ENCODE results near the gene OLFM1.

DNA sequence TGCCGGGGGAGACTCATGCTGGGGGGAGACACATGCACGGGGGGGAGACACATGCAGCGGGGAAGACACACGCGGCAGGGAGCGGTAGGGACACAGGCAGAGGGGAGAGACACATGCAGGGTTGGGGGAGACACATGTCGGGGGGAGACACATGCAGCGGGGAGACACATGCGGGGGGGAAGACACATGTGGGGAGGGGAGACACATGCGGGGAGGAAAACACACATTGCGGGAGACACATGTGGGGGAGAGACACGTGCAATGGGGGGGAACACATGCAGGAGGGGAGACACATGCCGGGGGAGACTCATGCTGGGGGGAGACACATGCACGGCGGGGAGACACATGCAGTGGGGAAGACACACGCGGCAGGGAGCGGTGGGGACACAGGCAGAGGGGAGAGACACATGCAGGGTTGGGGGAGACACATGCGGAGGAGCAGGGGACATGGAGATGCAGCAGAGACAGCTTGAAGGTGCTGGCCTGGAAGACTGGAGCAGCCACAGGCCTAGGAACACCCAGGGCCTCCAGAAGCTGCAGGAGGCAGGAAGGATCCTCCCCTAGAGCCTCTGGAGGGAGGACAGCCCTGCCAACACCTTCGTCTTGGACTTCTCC, 20.3 kb upstream of the OLFM1 start:
- TF ChIP-seq POLR2A (IDR thresholded peaks at IDR 0.05), result no peak
- TF ChIP-seq, protein P1, sequence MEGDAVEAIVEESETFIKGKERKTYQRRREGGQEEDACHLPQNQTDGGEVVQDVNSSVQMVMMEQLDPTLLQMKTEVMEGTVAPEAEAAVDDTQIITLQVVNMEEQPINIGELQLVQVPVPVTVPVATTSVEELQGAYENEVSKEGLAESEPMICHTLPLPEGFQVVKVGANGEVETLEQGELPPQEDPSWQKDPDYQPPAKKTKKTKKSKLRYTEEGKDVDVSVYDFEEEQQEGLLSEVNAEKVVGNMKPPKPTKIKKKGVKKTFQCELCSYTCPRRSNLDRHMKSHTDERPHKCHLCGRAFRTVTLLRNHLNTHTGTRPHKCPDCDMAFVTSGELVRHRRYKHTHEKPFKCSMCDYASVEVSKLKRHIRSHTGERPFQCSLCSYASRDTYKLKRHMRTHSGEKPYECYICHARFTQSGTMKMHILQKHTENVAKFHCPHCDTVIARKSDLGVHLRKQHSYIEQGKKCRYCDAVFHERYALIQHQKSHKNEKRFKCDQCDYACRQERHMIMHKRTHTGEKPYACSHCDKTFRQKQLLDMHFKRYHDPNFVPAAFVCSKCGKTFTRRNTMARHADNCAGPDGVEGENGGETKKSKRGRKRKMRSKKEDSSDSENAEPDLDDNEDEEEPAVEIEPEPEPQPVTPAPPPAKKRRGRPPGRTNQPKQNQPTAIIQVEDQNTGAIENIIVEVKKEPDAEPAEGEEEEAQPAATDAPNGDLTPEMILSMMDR (IDR thresholded peaks at IDR 0.05), result no peak

All from uterus (tissue), 2 donors.